ENCODE results near the gene SLCO3A1. TPM values are rescaled to one million over a fixed set of nuclear protein-coding genes. Genes with fewer than 3 reads are reported as not detected.
"Not testable (repeated sequence)": the region's sequence is repeated elsewhere in the genome, so short reads cannot be mapped to it uniquely, and the experiment has no call there.

Gene SLCO3A1
- total RNA-seq, 4 donors from 2014 or later, result 4.4 to 66.2 (median 5.1) TPM

- in situ Hi-C loops (cut with MboI; ENCODE audit: low pct_ligation_motif_present in 1 of 4, low pct_unique_long_range_greater_than_20kb in 1 of 4, low sequenced_read_pairs in 3 of 4), result no loop called here
- Histone ChIP-seq H3K4me3 (no peak overlapping the region), H3K4me1 (no peaks in the 10 kb centered on the region), H3K27ac (no peak overlapping the region), H3K36me3 (no peaks in the 10 kb centered on the region), H3K9me3 (no peaks in the 10 kb centered on the region), H3K27me3 (no peaks in the 10 kb centered on the region)
- DNase-seq, result no peak
- TF ChIP-seq EP300 (IDR thresholded peaks at IDR 0.05; ENCODE audit: low read depth) (no peak), POLR2AphosphoS5 (IDR thresholded peaks at IDR 0.05) (no peak), CTCF (IDR thresholded peaks at IDR 0.05) (no peak), POLR2A (IDR thresholded peaks at IDR 0.05) (no peak)
- WGBS, 2 donors (ENCODE audit: low coverage in 1 of 2), result 69% methylated on average over 4 of the region's 4 CpGs; no CpG with 5 or more reads in 1 of the 2 donors
- intact Hi-C loops (cut with DNase I; ENCODE audit: low total_unique reads), result no loop called here
These were observed 203.4 kb downstream of the SLCO3A1 start for GRCh38 chr15:92056875-92057274.

DNA sequence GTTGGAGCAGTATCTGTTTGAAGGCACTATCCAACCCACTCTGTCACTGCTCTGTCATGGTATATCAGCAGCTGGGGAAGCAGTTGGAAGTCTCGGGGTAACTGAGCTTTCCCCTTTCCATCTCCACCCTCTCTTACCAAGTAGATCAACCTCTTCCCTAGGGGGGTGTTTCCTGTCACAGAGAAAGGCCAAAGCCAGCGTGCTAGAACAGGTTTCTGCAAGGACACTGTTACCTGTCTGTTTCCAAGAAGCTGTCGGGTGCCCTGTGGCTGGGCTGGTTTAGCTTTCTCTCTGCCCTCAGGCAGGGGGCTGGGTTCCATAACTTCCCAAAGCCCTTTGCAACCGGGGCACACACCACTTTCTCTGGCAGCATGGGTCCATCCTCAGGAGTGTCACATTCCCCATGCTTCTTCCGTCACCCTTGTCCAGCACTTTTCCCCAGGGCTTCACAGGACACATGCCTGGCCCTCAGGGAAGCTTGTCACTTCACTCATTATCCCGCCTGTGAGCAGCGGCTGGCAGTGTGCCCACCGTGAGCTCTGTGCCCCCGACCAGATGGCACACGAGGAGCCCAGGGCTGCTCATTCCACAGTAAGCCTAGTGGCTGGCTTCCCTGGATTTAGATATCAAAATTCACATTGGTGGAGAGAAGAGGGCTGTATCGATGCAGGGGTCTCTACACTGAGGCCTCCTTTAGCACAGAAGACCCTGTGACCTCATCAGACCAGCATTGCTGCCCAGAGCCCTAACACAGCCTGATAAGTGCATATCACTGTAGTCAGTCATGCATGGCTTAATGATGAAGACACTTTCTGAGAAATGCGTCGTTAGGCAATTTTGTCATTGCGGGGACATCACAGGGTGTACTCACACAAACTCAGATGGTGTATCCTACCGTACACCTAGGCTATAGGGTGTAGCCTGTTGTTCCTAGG is 205.8 kb downstream of the SLCO3A1 start:
- Histone ChIP-seq H3K4me1 (no peaks in the 10 kb centered on the region), H3K27ac (no peak overlapping the region), H3K27me3 (no peaks in the 10 kb centered on the region), H3K36me3 (no peaks in the 10 kb centered on the region), H3K4me3 (no peak overlapping the region), H3K9me3 (no peaks in the 10 kb centered on the region)
- DNase-seq, result no peak
- WGBS, 2 donors (ENCODE audit: low coverage in 1 of 2), result 90% methylated on average over 15 of the region's 15 CpGs; no CpG with 5 or more reads in 1 of the 2 donors
- in situ Hi-C loops (cut with MboI; ENCODE audit: low pct_ligation_motif_present in 1 of 4, low pct_unique_long_range_greater_than_20kb in 1 of 4, low sequenced_read_pairs in 3 of 4), result no loop called here
- intact Hi-C loops (cut with DNase I; ENCODE audit: low total_unique reads), result no loop called here
- TF ChIP-seq EP300 (IDR thresholded peaks at IDR 0.05; ENCODE audit: low read depth), result no peak

DNA sequence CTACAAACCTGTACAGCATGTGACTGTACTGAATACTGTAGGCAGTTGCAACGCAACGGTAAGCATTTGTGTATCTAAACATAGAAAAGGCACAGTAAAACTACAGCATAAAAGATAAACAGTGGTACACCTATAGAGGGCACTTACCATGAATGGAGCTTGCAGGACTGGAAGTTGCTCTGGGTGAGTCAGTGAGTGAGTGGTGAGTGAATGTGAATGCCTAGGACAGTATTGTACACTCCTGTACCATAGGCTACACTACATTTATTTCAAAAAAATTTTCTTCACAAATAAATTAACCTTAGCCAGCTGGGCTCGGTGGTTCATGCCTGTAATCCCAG is 206.4 kb downstream of the SLCO3A1 start:
- H3K4me1 ChIP-seq; DNase-seq; H3K36me3 ChIP-seq; H3K27ac ChIP-seq; H3K27me3 ChIP-seq; H3K4me3 ChIP-seq; intact Hi-C loops (cut with DNase I; ENCODE audit: low total_unique reads); H3K9me3 ChIP-seq: not testable (repeated sequence)
- 60% methylated on average over 3 of the region's 3 CpGs; no CpG with 5 or more reads in 1 of the 2 donors for WGBS, 2 donors (ENCODE audit: low coverage in 1 of 2)
- in situ Hi-C loops (cut with MboI; ENCODE audit: low pct_ligation_motif_present in 1 of 4, low pct_unique_long_range_greater_than_20kb in 1 of 4, low sequenced_read_pairs in 3 of 4), result loop anchor here in 1 of 4 donors (10.0 kb wide), 1 partner anchor 345 kb away; no protein-coding TSS in a partner anchor

GRCh38 chr15:92061511-92062195 is 208.1 kb downstream of the SLCO3A1 start:
- Histone ChIP-seq H3K27me3 (no peaks in the 10 kb centered on the region), H3K9me3 (no peaks in the 10 kb centered on the region), H3K36me3 (no peaks in the 10 kb centered on the region), H3K4me3 (no peak overlapping the region), H3K4me1 (no peaks in the 10 kb centered on the region), H3K27ac (no peak overlapping the region)
- WGBS, 2 donors (ENCODE audit: low coverage in 1 of 2), result 87 to 100% methylated on average over 1 to 7 of the region's 7 CpGs
- no peak for DNase-seq
- TF ChIP-seq POLR2A (IDR thresholded peaks at IDR 0.05), result no peak
- TF ChIP-seq CTCF (IDR thresholded peaks at IDR 0.05), result no peak
- no peak for TF ChIP-seq POLR2AphosphoS5 (IDR thresholded peaks at IDR 0.05)
- TF ChIP-seq EP300 (IDR thresholded peaks at IDR 0.05; ENCODE audit: low read depth), result no peak
- in situ Hi-C loops (cut with MboI; ENCODE audit: low pct_ligation_motif_present in 1 of 4, low pct_unique_long_range_greater_than_20kb in 1 of 4, low sequenced_read_pairs in 3 of 4) (loop anchor here in 1 of 4 donors (10.0 kb wide), 1 partner anchor 347 kb away; no protein-coding TSS in a partner anchor), intact Hi-C loops (cut with DNase I; ENCODE audit: low total_unique reads) (no loop called here)

DNA sequence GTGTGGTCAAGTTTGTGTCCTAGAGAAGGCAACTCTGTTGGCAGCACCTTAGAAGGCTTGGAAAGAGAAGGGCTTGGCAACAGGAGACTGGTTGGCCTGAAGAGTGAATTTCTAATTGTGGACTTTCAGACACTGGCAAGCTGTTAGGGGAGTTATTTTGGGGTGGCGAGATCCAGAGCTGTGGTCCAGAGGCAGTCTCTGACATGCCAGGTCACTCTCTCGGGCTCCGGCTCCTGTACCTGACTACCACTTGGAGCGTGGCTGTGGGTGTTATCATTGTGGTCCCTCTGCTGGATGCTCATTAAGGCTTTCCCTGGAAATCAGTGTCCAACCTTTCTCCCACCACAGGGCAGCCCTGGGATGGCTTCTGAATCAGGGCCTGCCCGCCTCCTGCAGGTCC is 209.0 kb downstream of the SLCO3A1 start:
- no peak for DNase-seq
- no peaks in the 10 kb centered on the region for H3K27me3 ChIP-seq
- TF ChIP-seq CTCF (IDR thresholded peaks at IDR 0.05) (no peak), EP300 (IDR thresholded peaks at IDR 0.05; ENCODE audit: low read depth) (no peak), POLR2A (IDR thresholded peaks at IDR 0.05) (no peak), POLR2AphosphoS5 (IDR thresholded peaks at IDR 0.05) (no peak)
- H3K27ac ChIP-seq, result no peak overlapping the region
- intact Hi-C loops (cut with DNase I; ENCODE audit: low total_unique reads) (no loop called here), in situ Hi-C loops (cut with MboI; ENCODE audit: low pct_ligation_motif_present in 1 of 4, low pct_unique_long_range_greater_than_20kb in 1 of 4, low sequenced_read_pairs in 3 of 4) (loop anchor here in 1 of 4 donors (10.0 kb wide), 1 partner anchor 348 kb away; no protein-coding TSS in a partner anchor)
- no peak overlapping the region for H3K4me3 ChIP-seq
- H3K9me3 ChIP-seq, result no peaks in the 10 kb centered on the region
- H3K36me3 ChIP-seq, result no peaks in the 10 kb centered on the region
- no peaks in the 10 kb centered on the region for H3K4me1 ChIP-seq
- 96% methylated on average over 5 of the region's 5 CpGs; no CpG with 5 or more reads in 1 of the 2 donors for WGBS, 2 donors (ENCODE audit: low coverage in 1 of 2)

All from transverse colon (tissue), 4 donors.